SH-SY5Y (cell line): ENCODE results near the gene TNS4.

Source experiments
- GATA2 ChIP-seq: IDR thresholded peaks from 2 replicates; pipeline ENCODE4 v1.6.1; 2011; ENCODE audit warnings: mild to moderate bottlenecking, low read depth, low read length
- GATA3 ChIP-seq: IDR thresholded peaks from 2 replicates; pipeline ENCODE4 v1.6.1; 2011; ENCODE audit warnings: low read depth, mild to moderate bottlenecking, low read length, moderate library complexity

DNA sequence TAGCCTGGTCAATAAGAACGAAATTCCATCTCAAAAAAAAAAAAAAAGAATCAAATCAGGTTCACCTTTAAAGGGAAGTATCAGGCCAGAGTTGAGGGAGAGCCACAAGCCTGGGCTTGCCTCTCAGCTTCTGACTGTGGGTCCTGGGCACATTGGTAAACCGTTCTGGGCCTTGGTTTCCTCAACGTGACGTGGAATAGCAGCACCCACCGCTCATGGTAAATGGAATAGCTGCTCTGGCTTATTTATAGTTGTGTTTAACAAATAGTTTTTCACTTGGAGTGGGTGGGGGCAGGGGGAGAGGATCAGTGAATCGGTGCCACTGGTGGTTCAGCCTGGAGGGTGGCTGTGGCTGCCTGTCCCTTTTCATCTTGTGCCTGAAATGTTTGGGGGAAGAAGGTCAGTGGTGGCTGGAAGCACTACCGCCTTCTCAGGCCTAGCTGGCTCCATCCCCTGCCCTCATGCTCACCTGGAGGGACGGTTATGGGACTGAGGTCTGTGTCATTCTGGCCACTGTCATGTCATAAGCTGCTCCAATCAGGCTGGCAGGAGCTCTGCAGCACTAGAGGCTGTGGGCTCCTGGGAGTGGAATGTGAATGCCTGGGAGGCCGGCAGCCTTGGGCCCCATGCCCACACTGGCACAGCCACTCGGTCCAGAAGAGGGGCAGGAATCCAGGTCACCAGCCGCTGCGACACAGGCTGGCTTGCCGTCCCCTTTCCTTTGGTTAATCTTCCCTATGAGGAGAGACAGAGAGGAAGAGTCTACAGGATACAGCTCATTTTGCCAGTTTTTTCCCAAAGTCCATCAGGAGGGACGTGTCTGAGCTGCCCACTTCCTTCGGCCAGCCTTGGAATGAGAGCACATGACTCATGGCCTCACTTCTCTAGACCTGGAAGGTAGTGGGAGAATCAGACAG lies 36.9 kb upstream of the TNS4 start:
- no peak for TF ChIP-seq GATA2
- no peak for TF ChIP-seq GATA3
